Sigmoid colon (tissue), 7 donors: ENCODE measurements around the gene HECTD1. TPM values are rescaled to one million over a fixed set of nuclear protein-coding genes. Genes with fewer than 3 reads are reported as not detected.

Experiments
- DNase-seq: peaks from one replicate; pipeline ENCODE4 v3.0.0-alpha.2; 2019
- H3K27ac ChIP-seq, 4 donors: fragments of 200-600 bp; sonication (generic); one replicate each; pipeline ENCODE4 v1.5.1; 2016 to 2019; ENCODE audit warnings: mild to moderate bottlenecking in 1 of 4
- H3K27me3 ChIP-seq, 3 donors: fragments of 200-600 bp; sonication (generic); one replicate each; pipeline ENCODE4 v1.5.1; 2019; ENCODE audit warnings: mild to moderate bottlenecking in 1 of 3
- H3K36me3 ChIP-seq, 4 donors: fragments of 200-600 bp; sonication (generic); one replicate each; pipeline ENCODE4 v1.5.1; 2016 to 2019
- H3K4me1 ChIP-seq, 4 donors: fragments of 200-600 bp; sonication (generic); one replicate each; pipeline ENCODE4 v1.5.1; 2017 to 2019
- H3K4me3 ChIP-seq, 4 donors: fragments of 200-600 bp; sonication (generic); one replicate each; pipeline ENCODE4 v1.5.1; 2017 to 2019; ENCODE audit warnings: mild to moderate bottlenecking in 2 of 4, moderate library complexity in 1 of 4
- H3K9me3 ChIP-seq, 4 donors: fragments of 200-600 bp in 3 of 4; sonication (generic) in 3 of 4; one replicate each; pipeline versions ENCODE4 v1.5.1 to v1.6.1; 2013 to 2019
- EP300 ChIP-seq, 4 donors: sonication (generic); formaldehyde crosslinking; IDR thresholded peaks; one replicate each; pipeline ENCODE4 v1.6.1; 2017; ENCODE audit warnings: antibody characterized with exemption in 4 of 4
- POLR2A ChIP-seq, 2 donors: fragments of 450-650 bp; IDR thresholded peaks; one replicate each; pipeline ENCODE4 v1.6.1; 2016; ENCODE audit warnings: antibody characterized with exemption in 2 of 2, mild to moderate bottlenecking in 2 of 2, moderate library complexity in 2 of 2
- POLR2AphosphoS5 ChIP-seq, 4 donors: sonication (generic); formaldehyde crosslinking; IDR thresholded peaks; one replicate each; pipeline ENCODE4 v1.6.1; 2017; ENCODE audit warnings: antibody characterized with exemption in 4 of 4
- WGBS, 2 donors: extraction: QIAGEN DNeasy Blood & Tissue Kit; methylation state at CpG; one replicate each; pipeline ENCODE4 v1.1.7; 2013; 5-methylcytosine and 5-hydroxymethylcytosine counted together
- intact Hi-C: fragments of 100-400 bp; cut with DNase I; formaldehyde crosslinking; loops from one replicate; pipeline ENCODE4 v1.15.1; 2023
- polyA plus RNA-seq, 3 donors: library from polyadenylated mRNA; stranded (reverse); fragments of 200-250 nt; gene quantifications; one replicate each; pipeline ENCODE4 v1.2.3, GENCODE V29; 2013
- total RNA-seq, 4 donors: library from RNA; depleted of rRNA; stranded (reverse); fragments of >200 nt; gene quantifications; one replicate each; pipeline ENCODE4 v1.1.0, GENCODE V29; 2016
- TF ChIP-seq, protein P1 (sequence below), 4 experiments: fragments of 450-650 bp in 3 of 4; fragments of 200-600 bp in 1 of 4; IDR thresholded peaks; one replicate each; pipeline ENCODE4 v1.5.1; 2016 to 2019; ENCODE audit warnings: antibody characterized with exemption in 4 of 4, mild to moderate bottlenecking in 3 of 4, moderate library complexity in 2 of 4
- donor health status: healthy with polysubstance abuse.
- donor health status: Bipolar disorder and iron deficiency.
- donor health status: healthy.

The HECTD1 gene
- total and polyA plus RNA-seq, 7 donors = 30.0 to 186 (median 152) TPM

DNA sequence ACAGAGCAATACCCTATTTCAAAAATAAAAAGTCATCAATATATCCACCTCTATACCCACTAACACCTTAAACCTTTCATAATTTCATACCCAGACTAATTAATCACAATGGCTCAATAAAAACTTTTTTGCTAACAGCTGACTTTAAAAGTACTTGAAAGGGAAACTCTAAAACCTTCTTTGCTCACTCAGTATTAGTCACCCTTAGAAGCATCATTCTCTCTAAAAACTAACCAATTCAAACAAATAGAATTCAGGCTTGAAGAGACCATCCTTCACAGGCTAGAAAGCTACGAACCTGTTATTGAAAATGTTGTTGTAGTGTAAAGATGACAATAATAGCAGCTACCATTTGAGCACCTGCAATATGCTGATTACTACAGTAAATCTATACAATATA, 37.2 kb downstream of the HECTD1 start:
- no peaks in the 10 kb centered on the region for H3K27me3 ChIP-seq
- peaks cover 0 to 17% (median 13%) of the 10 kb centered on the region in 4 donors for H3K4me1 ChIP-seq
- H3K9me3 ChIP-seq = no peaks in the 10 kb centered on the region
- no peak overlapping the region for H3K4me3 ChIP-seq
- no peak for TF ChIP-seq EP300 (IDR thresholded peaks at IDR 0.05)
- no peak for TF ChIP-seq POLR2A (IDR thresholded peaks at IDR 0.05)
- TF ChIP-seq POLR2AphosphoS5 (IDR thresholded peaks at IDR 0.05) = no peak
- TF ChIP-seq, protein P1, sequence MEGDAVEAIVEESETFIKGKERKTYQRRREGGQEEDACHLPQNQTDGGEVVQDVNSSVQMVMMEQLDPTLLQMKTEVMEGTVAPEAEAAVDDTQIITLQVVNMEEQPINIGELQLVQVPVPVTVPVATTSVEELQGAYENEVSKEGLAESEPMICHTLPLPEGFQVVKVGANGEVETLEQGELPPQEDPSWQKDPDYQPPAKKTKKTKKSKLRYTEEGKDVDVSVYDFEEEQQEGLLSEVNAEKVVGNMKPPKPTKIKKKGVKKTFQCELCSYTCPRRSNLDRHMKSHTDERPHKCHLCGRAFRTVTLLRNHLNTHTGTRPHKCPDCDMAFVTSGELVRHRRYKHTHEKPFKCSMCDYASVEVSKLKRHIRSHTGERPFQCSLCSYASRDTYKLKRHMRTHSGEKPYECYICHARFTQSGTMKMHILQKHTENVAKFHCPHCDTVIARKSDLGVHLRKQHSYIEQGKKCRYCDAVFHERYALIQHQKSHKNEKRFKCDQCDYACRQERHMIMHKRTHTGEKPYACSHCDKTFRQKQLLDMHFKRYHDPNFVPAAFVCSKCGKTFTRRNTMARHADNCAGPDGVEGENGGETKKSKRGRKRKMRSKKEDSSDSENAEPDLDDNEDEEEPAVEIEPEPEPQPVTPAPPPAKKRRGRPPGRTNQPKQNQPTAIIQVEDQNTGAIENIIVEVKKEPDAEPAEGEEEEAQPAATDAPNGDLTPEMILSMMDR (IDR thresholded peaks at IDR 0.05) = no peak
- WGBS, 2 donors = 97 to 99% methylated on average over 1 of the region's 1 CpG
- H3K27ac ChIP-seq = no peak overlapping the region
- intact Hi-C loops = no loop called here
- DNase-seq = no peak
- peaks cover 3 to 93% (median 41%) of the 10 kb centered on the region in 4 donors for H3K36me3 ChIP-seq

DNA sequence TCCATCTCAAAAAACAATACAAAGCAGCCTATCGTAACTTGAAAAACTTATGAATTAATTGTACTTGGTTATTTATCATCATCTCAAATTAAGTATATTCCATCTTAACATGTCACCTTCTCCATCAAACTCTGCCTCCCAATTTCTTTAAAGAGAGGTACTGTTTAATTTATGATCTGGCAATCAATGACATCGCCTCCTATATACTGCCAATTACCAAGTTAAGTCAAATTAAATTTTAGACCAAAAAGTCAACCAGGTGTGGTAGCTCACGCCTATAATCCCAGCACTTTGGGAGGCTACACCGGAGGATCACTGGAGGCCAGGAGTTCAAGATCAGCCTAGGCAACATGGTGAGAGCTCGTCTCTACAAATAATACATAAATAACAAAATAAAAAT, 37.7 kb downstream of the HECTD1 start:
- Histone ChIP-seq H3K27me3 (no peaks in the 10 kb centered on the region), H3K4me3 (no peak overlapping the region), H3K4me1 (peaks cover 0 to 21% (median 18%) of the 10 kb centered on the region in 4 donors), H3K36me3 (peaks cover 3 to 88% (median 38%) of the 10 kb centered on the region in 4 donors), H3K9me3 (no peaks in the 10 kb centered on the region), H3K27ac (no peak overlapping the region)
- no peak for DNase-seq
- intact Hi-C loops = loop anchor here (10.0 kb wide), 1 partner anchor 185 kb away; no protein-coding TSS in a partner anchor
- WGBS, 2 donors = 95 to 98% methylated on average over 5 of the region's 5 CpGs
- TF ChIP-seq, protein P1 (IDR thresholded peaks at IDR 0.05) = no peak
- TF ChIP-seq EP300 (IDR thresholded peaks at IDR 0.05) = no peak
- no peak for TF ChIP-seq POLR2AphosphoS5 (IDR thresholded peaks at IDR 0.05)
- TF ChIP-seq POLR2A (IDR thresholded peaks at IDR 0.05) = no peak

DNA sequence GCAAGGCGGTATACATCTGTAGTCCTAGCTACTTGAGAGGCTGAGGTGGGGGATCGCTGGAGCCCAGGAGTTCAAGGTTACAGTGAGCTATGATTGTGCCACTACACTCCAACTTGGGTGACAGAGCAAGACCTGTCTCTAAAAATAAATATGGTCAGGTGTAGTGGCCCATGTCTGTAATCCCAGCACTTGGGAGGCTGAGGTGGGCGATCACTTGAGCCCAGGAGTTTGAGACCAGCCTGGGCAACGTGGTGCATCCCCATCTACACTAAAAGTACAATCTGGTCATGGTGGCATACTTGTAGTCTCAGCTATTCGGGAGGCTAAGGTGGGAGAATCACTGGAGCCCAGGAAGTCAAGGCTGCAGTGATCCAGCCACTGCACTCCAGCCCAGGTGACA, 40.6 kb downstream of the HECTD1 start:
- no peak for TF ChIP-seq POLR2A (IDR thresholded peaks at IDR 0.05)
- TF ChIP-seq EP300 (IDR thresholded peaks at IDR 0.05) = no peak
- TF ChIP-seq POLR2AphosphoS5 (IDR thresholded peaks at IDR 0.05) = no peak
- TF ChIP-seq, protein P1 (IDR thresholded peaks at IDR 0.05) = no peak
- Histone ChIP-seq H3K27me3 (no peaks in the 10 kb centered on the region), H3K9me3 (no peaks in the 10 kb centered on the region), H3K36me3 (peaks cover 3 to 82% (median 31%) of the 10 kb centered on the region in 4 donors), H3K4me3 (no peak overlapping the region), H3K4me1 (peaks cover 0 to 40% (median 36%) of the 10 kb centered on the region in 4 donors), H3K27ac (peak overlapping the region; percentile 73 to 82 (median 78))
- DNase-seq = no peak
- WGBS, 2 donors = 97 to 98% methylated on average over 5 of the region's 5 CpGs
- intact Hi-C loops = loop anchor here (10.0 kb wide), 1 partner anchor 188 kb away; no protein-coding TSS in a partner anchor

DNA sequence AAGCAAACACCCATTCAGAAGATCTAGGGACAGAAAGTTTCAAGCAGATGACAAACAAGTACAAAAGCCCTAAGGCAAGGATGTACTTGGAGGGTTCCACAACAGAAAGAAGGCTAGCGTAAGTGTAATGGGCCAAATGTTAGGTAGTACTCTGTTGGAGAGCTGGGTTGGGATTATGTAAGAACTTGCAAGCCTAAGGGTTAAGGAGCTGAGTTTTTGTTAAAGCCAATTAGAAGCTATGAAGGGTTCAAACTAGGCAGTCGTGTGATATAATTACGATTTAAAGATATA, 41.4 kb downstream of the HECTD1 start:
- peaks cover 0 to 41% (median 37%) of the 10 kb centered on the region in 4 donors for H3K4me1 ChIP-seq
- no peaks in the 10 kb centered on the region for H3K9me3 ChIP-seq
- H3K27ac ChIP-seq = peak overlapping the region; percentile 73 to 82 (median 78)
- intact Hi-C loops = loop anchor here (10.0 kb wide), 1 partner anchor 189 kb away; no protein-coding TSS in a partner anchor
- DNase-seq = no peak
- H3K27me3 ChIP-seq = no peaks in the 10 kb centered on the region
- no peak overlapping the region for H3K4me3 ChIP-seq
- 84 to 92% methylated on average over 3 of the region's 3 CpGs for WGBS, 2 donors
- peaks cover 3 to 75% (median 27%) of the 10 kb centered on the region in 4 donors for H3K36me3 ChIP-seq
- no peak for TF ChIP-seq POLR2AphosphoS5 (IDR thresholded peaks at IDR 0.05)
- TF ChIP-seq, protein P1 (IDR thresholded peaks at IDR 0.05) = no peak
- TF ChIP-seq POLR2A (IDR thresholded peaks at IDR 0.05) = no peak
- TF ChIP-seq EP300 (IDR thresholded peaks at IDR 0.05) = no peak

DNA sequence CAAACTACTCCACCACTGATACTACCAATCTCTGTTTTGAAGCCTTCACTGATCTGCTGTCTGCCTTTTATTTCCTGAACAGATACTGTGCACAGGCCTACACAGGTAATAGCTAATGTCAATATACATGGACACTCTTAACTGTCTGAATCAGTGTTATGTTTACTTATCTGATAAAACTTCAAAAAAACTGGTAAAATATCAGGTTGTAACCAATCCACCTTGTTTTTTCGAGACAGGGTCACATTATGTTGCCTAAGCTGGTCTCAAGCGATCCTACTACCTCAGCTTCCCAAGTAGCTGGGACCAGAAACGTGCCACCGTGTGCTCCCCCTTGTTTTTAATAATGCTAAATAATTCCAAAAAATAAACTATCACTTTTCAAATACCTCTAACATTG, 43.5 kb downstream of the HECTD1 start:
- H3K4me3 ChIP-seq = no peak overlapping the region
- peaks cover 0 to 61% (median 15%) of the 10 kb centered on the region in 4 donors for H3K36me3 ChIP-seq
- peak overlapping the region; percentile 73 to 82 (median 78) for H3K27ac ChIP-seq
- no peaks in the 10 kb centered on the region for H3K27me3 ChIP-seq
- no peaks in the 10 kb centered on the region for H3K9me3 ChIP-seq
- TF ChIP-seq, protein P1 (IDR thresholded peaks at IDR 0.05) = no peak
- no peak for TF ChIP-seq POLR2AphosphoS5 (IDR thresholded peaks at IDR 0.05)
- TF ChIP-seq POLR2A (IDR thresholded peaks at IDR 0.05) = no peak
- TF ChIP-seq EP300 (IDR thresholded peaks at IDR 0.05) = no peak
- intact Hi-C loops = loop anchor here (2.0 to 10.0 kb wide), 2 partner anchors 41 to 191 kb away; no protein-coding TSS in a partner anchor
- 73 to 85% methylated on average over 4 of the region's 4 CpGs for WGBS, 2 donors
- H3K4me1 ChIP-seq = peaks cover 0 to 59% (median 55%) of the 10 kb centered on the region in 4 donors
- no peak for DNase-seq
